WI38 (cell line): Measurements from ENCODE around the gene C12orf50.

Experiments
- H3K4me3 ChIP-seq: 2 replicates; pipeline ENCODE4 v1.5.1; 2011; ENCODE audit warnings: low read depth, mild to moderate bottlenecking, control low read depth, low read length
- TF ChIP-seq, protein P1 (sequence below): IDR thresholded peaks from 2 replicates; pipeline ENCODE4 v1.5.1; 2012; ENCODE audit warnings: low read depth, mild to moderate bottlenecking, control low read depth, low read length

Gene C12orf50

DNA sequence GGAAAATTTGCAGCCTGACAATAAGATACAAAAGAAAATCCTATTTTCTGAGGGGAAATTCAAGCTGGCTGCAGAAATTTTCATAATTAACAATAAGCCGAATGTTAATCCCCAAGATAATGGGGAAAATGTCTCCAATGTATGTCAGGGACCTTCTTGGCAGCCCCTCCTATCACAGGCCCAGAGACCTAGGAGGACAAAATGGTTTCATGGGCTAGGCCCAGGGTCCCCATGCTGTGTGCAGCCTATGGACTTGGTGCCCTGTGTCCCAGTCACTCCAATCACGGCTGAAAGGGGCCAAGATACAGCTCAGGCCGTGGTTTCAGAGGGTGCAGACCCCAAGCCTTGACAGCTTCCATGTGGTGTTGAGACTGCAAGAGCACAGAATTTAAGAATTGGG, 11.2 kb downstream of the C12orf50 start:
- TF ChIP-seq, protein P1, sequence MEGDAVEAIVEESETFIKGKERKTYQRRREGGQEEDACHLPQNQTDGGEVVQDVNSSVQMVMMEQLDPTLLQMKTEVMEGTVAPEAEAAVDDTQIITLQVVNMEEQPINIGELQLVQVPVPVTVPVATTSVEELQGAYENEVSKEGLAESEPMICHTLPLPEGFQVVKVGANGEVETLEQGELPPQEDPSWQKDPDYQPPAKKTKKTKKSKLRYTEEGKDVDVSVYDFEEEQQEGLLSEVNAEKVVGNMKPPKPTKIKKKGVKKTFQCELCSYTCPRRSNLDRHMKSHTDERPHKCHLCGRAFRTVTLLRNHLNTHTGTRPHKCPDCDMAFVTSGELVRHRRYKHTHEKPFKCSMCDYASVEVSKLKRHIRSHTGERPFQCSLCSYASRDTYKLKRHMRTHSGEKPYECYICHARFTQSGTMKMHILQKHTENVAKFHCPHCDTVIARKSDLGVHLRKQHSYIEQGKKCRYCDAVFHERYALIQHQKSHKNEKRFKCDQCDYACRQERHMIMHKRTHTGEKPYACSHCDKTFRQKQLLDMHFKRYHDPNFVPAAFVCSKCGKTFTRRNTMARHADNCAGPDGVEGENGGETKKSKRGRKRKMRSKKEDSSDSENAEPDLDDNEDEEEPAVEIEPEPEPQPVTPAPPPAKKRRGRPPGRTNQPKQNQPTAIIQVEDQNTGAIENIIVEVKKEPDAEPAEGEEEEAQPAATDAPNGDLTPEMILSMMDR, result no peak
- H3K4me3 ChIP-seq, result no peak overlapping the region

DNA sequence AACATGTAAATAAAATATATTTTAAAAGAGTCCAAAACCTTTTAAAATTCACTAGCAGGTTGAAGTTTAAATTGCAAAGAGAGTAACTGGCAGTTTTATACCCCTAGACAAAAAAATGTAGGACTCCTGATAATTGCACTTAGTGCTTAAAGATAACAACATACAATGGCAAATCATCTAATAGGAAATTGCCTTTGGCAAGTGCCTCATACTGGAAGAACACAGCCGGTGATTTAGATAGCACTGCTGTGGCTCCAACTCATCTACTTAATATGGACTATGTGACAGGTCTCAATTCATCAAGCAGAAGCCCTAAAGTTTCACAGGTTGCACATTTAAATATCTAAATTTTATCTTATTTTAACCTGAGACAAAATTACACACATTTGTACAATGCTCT, 13.4 kb downstream of the C12orf50 start:
- no peak overlapping the region for H3K4me3 ChIP-seq
- TF ChIP-seq, protein P1, result no peak

DNA sequence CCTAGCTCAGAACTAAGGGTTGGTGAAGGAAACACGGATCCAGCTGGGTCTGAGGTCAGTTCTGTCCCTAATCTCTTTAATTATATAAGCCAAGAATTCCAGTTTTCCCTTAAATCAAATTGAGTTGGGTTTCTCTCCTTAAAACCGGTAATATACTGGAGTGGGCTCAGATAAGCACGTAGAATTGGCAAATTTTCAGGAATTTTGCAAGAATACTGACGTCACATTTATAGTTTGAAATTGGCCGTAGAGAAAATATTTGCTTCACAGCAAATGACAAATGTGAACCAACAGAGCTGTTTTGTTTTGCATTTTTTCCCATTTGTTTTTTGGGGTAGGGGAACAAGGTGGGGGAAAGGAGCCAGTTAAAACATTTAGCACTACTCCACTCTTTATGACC, 17.4 kb downstream of the C12orf50 start:
- H3K4me3 ChIP-seq, result no peak overlapping the region
- TF ChIP-seq, protein P1, result no peak

DNA sequence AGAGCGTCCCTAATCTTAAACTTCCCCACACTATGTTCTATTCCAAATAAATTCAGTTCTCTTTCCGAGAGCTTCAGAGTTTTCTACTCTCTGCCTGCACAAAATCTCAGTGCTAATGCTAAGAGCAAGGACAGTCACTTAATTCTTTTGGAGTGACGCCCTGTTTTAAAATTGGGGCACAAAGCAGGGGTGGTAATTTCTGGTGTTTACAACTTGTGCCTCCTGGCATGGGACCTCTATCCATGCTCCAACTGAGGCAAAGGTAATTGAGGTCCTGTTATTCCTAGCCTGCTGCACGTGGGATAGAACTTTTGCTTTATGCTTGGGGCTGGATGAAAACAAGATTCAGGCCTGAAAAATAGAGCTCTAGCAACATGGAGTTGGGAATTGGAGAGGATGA, 22.9 kb downstream of the C12orf50 start:
- H3K4me3 ChIP-seq, result no peak overlapping the region
- TF ChIP-seq, protein P1, result no peak

DNA sequence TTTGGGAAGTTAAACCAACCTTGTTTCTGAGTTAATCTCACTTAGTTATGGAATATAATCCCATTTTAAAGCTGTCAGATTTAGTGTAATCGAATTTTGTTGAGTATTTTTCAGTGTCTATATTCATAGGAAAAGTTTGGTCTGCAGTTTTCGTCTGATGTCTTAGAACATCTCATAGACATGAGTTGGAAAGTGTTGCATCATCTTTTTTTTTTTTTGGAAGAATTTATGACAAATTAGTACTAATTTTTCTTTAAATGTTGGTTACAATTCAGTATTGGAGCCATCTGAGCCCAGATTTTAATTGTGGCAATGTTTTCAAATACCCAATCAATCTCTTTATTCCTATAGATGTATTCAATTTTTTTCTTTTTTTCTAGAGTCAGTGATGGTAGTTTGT, 27.9 kb downstream of the C12orf50 start:
- TF ChIP-seq, protein P1, result no peak
- no peak overlapping the region for H3K4me3 ChIP-seq

DNA sequence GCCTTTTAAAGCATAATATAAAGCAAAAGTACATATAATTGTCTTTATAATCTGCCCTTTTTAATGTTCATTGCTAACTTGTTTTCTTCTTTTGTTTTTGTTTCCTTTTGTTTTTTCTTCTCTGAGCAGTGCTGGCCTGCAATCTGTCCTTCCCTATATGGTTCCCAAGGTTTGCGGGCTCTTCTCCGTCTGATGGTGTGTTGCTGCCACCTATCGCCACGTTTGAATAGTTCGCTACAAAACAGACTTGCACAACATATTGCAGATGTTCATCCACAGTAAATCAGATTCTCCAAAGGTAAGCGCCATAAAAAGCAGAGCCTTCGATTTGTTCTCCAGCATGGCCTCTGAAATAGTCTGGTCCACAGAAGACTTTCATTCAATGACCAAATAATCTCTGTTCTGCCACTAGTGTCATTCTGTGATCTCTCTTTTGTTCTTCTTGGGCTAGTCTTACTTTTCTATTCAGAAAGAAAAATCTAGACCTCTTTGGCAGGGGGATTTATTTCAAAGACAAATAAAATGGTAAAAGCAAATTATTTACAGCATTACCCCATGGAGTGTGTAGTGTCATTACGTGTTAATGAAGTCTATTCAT, 33.5 kb downstream of the C12orf50 start:
- TF ChIP-seq, protein P1, result peak; percentile 74
- no peak overlapping the region for H3K4me3 ChIP-seq

DNA sequence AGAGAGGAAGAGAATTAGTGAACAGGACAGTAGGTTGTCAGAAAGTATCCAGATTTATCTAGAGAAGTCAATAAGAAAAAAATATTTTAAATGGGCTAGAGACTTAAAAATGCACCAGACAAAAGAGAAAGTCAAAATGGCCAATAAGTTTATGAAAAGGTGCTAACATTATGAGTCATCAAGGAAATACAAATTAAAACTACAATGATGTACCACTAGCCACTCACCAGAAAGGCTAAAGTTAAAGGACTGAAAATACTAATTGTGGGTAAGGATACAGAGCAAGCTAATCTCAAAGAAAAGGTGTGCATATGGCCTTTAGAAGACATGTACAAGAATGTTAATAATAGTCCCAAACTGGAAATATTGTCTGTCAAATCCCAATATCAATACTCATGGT, 37.7 kb downstream of the C12orf50 start:
- H3K4me3 ChIP-seq, result no peak overlapping the region
- TF ChIP-seq, protein P1, result no peak
